Heart right ventricle (tissue), 16 donors: ENCODE data around the gene ELAVL1. TPM values are rescaled to one million over a fixed set of nuclear protein-coding genes. Genes with fewer than 3 reads are reported as not detected.

Experiments
- ATAC-seq, 8 donors: fragments of 200-7000 bp; cut with Tn5 transposase; one replicate each; pipeline ENCODE4 v1.9.1; 2020; ENCODE audit warnings: mild to moderate bottlenecking in 8 of 8, moderate library complexity in 8 of 8, moderate number of reproducible peaks in 1 of 8
- DNase-seq, 2 donors: peaks; one replicate each; pipeline ENCODE4 v3.0.0-alpha.2; 2020
- H3K27ac ChIP-seq, 10 donors: fragments of 200-600 bp; sonication (generic) in 2 of 10; one replicate each; pipeline versions ENCODE4 v1.5.0 to v1.8.0; 2020 to 2022; ENCODE audit warnings: mild to moderate bottlenecking in 3 of 10
- H3K27me3 ChIP-seq, 7 donors: fragments of 200-600 bp; one replicate each; pipeline ENCODE4 v1.8.0; 2021 to 2022; ENCODE audit warnings: mild to moderate bottlenecking in 2 of 7
- H3K36me3 ChIP-seq, 9 donors: fragments of 200-600 bp; sonication (generic) in 1 of 9; one replicate each; pipeline versions ENCODE4 v1.5.0 to v1.8.0; 2020 to 2022; ENCODE audit warnings: mild to moderate bottlenecking in 2 of 9
- H3K4me1 ChIP-seq, 9 donors: fragments of 200-600 bp; sonication (generic) in 1 of 9; one replicate each; pipeline versions ENCODE4 v1.5.0 to v1.8.0; 2020 to 2022; ENCODE audit warnings: mild to moderate bottlenecking in 4 of 9
- H3K4me3 ChIP-seq, 10 donors: fragments of 200-600 bp; sonication (generic) in 2 of 10; one replicate each; pipeline versions ENCODE4 v1.5.0 to v1.8.0; 2020 to 2022; ENCODE audit warnings: mild to moderate bottlenecking in 7 of 10, moderate library complexity in 2 of 10
- H3K9me3 ChIP-seq, 11 donors: fragments of 200-600 bp in 10 of 11; sonication (generic) in 2 of 11; one replicate each; pipeline versions ENCODE4 v1.5.0 to v1.8.0; 2013 to 2022; ENCODE audit warnings: mild to moderate bottlenecking in 2 of 11, control low read depth in 1 of 11, moderate library complexity in 1 of 11
- WGBS, 2 donors: extraction: QIAGEN DNeasy Blood & Tissue Kit; methylation state at CpG; one replicate each; pipeline ENCODE4 v1.1.7; 2013; ENCODE audit warnings: inconsistent platforms in 1 of 2; 5-methylcytosine and 5-hydroxymethylcytosine counted together
- intact Hi-C, 10 donors: fragments of 100-400 bp; cut with DNase I; formaldehyde crosslinking; loops; one replicate each; pipeline versions ENCODE4 v1.11.1 to v1.14.2; 2022
- polyA plus RNA-seq, 2 donors: library from polyadenylated mRNA; stranded (reverse); fragments of 200-250 nt; gene quantifications; one replicate each; pipeline ENCODE4 v1.2.3, GENCODE V29; 2013
- total RNA-seq, 10 donors: library from RNA; stranded (reverse); fragmentation: NEBNext Ultra II Directional in 3 of 10; extraction: Animal tissue kit (Norgen Biotek cat#: 25700) in 3 of 10; gene quantifications; one replicate each; pipeline versions ENCODE4 v1.2.1 to v1.2.4, GENCODE V29; 2021 to 2023
- TF ChIP-seq, protein P1 (sequence below), 9 donors: fragments of 200-600 bp; sonication (generic) in 2 of 9; IDR thresholded peaks; one replicate each; pipeline versions ENCODE4 v1.5.0 to v1.8.0; 2021 to 2022; ENCODE audit warnings: antibody characterized with exemption in 9 of 9, mild to moderate bottlenecking in 5 of 9, moderate library complexity in 1 of 9
- donor health status: Arrhythmogenic right ventricular cardiomyopathy.
- donor health status: ischemic (EF 13 %, LVEDD 7.1; RV severe dilation, severe dysfunction).
- donor health status: healthy with polysubstance abuse.
- donor health status: DM: no; HTN: yes; CAD: no.
- donor health status: DM: no; HTN: no; CAD: no.
- donor health status: ischemic (EF 25% LVEDD 6.9; RV normal size, moderate dysfunction).
- donor health status: ischemic (EF 25% LVEDD 5.7; RV mildly dilated, moderate dysfunction).
- donor health status: healthy.
- donor health status: DM: yes; HTN: yes; CAD: no.
- donor health status: Ischemic cardiomyopathy.
- donor health status: ischemic (EF 35%, LVEDD 5.7; RV mildly dilated, moderate dysfunction).
- donor health status: nonischemic (EF 11% LVEDD 7.7; RV severe dilation, severe dysfunction).
- donor health status: DM: yes; HTN: yes; CAD: no.
- donor health status: PGD.
- donor health status: ischemic (EF 29% LVEDD 5.4; RV normal size, mild dysfunction).
- donor health status: nonischemic (EF 23%, LVEDD 6.1; RV moderate dilation, normal function).

The ELAVL1 gene
- total and polyA plus RNA-seq, 12 donors, result 11.6 to 60.1 (median 54.4) TPM

DNA sequence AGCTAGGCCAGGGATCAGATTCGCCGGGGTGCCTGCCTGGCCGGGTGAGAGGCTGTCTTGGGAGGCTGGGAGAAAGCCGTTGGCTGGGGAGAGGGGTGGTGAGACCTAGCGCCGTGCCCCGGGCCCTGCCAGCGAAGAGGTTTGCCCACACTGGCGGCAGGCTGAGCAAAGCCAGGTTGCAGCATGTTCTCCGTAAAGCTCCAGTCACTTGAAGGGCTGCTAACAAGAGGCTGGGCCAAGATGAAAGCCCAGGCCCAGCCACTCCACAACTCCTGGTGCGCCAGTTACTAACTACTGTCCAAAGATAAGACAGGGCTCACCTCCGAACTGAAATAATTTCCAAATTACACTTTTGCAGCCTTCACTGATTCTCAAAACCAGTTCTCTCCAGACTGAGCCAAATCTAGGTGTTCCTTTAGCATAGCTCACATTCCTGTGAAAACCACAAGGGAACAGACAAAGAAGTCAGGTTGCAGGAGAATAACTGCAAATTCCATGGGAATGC lies 16.3 kb downstream of the ELAVL1 start:
- Histone ChIP-seq H3K36me3 (peaks cover 0 to 81% (median 24%) of the 10 kb centered on the region in 9 donors), H3K27me3 (no peaks in the 10 kb centered on the region), H3K4me1 (peaks cover 8 to 67% (median 44%) of the 10 kb centered on the region in 9 donors), H3K9me3 (no peaks in the 10 kb centered on the region), H3K27ac (peak overlapping the region in 1 of 10 donors; percentile 19), H3K4me3 (no peak overlapping the region)
- DNase-seq (no peak), ATAC-seq (peak in 2 of 8 donors; percentile 16 to 19)
- TF ChIP-seq, protein P1, sequence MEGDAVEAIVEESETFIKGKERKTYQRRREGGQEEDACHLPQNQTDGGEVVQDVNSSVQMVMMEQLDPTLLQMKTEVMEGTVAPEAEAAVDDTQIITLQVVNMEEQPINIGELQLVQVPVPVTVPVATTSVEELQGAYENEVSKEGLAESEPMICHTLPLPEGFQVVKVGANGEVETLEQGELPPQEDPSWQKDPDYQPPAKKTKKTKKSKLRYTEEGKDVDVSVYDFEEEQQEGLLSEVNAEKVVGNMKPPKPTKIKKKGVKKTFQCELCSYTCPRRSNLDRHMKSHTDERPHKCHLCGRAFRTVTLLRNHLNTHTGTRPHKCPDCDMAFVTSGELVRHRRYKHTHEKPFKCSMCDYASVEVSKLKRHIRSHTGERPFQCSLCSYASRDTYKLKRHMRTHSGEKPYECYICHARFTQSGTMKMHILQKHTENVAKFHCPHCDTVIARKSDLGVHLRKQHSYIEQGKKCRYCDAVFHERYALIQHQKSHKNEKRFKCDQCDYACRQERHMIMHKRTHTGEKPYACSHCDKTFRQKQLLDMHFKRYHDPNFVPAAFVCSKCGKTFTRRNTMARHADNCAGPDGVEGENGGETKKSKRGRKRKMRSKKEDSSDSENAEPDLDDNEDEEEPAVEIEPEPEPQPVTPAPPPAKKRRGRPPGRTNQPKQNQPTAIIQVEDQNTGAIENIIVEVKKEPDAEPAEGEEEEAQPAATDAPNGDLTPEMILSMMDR (IDR thresholded peaks at IDR 0.05), result no peak
- 57 to 74% methylated on average over 12 of the region's 12 CpGs for WGBS, 2 donors
- intact Hi-C loops, result no loop called here

DNA sequence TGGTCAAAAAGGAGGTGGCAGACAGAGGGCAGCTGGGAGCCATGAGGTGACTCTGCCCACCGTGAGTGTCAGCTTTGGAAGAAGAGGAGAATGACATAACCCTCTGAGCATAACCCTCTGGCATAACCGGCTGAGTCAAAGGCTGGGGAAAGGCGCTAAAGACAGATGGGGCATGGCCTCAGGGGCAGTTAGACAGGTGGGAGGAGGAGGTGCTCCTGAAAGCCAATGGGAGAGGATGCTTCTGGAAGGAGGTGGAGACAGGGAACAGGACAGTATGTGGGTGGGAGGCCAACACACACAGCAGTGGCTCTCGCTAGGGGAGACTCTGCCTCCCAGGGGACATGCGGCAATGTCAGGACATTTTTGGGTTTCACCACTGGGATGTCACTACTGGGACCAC lies 17.1 kb downstream of the ELAVL1 start:
- no peak overlapping the region for H3K27ac ChIP-seq
- intact Hi-C loops, result no loop called here
- H3K4me3 ChIP-seq, result no peak overlapping the region
- DNase-seq, result no peak
- peak in 2 of 8 donors; percentile 19 to 24 for ATAC-seq
- no peaks in the 10 kb centered on the region for H3K27me3 ChIP-seq
- peaks cover 0 to 90% (median 24%) of the 10 kb centered on the region in 9 donors for H3K36me3 ChIP-seq
- TF ChIP-seq, protein P1 (IDR thresholded peaks at IDR 0.05), result no peak
- H3K9me3 ChIP-seq, result no peaks in the 10 kb centered on the region
- WGBS, 2 donors, result 68 to 73% methylated on average over 5 of the region's 5 CpGs
- H3K4me1 ChIP-seq, result peaks cover 8 to 67% (median 49%) of the 10 kb centered on the region in 9 donors

DNA sequence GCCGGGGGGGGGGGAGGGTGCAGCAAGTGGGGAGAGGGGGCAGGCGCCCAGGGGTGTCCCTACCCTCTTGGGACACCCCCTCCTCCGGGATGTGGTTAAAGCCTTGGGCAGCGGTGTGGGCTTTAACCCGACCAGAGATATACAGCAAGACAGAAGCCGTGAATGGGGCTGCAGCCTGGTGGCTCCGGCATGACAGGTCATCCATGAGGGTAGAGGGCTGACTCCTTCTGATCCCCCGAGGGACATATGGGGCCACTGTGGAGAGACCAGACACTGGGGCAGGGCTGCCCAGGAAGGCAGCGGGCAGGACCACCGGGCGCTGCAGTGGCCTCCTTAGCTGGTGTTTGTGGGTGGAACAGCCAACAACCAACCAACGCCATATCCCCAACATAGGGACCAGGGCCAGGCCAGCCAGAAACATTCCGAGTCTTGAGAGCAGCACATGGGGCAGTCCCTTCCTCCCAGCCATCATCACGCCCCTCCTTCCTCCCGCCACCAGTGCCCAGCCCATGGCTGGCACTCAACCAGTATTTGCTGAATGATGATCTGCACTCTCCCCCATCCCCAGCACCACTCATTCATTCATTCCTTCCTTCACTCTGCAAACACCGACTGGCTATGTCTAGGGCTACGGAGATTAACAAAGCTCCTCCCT lies 18.2 kb downstream of the ELAVL1 start:
- WGBS, 2 donors, result 73 to 74% methylated on average over 15 to 17 of the region's 17 CpGs
- no peaks in the 10 kb centered on the region for H3K27me3 ChIP-seq
- H3K36me3 ChIP-seq, result peaks cover 0 to 98% (median 26%) of the 10 kb centered on the region in 9 donors
- peaks cover 8 to 67% (median 54%) of the 10 kb centered on the region in 9 donors for H3K4me1 ChIP-seq
- TF ChIP-seq, protein P1 (IDR thresholded peaks at IDR 0.05), result no peak
- no peak for DNase-seq
- no peaks in the 10 kb centered on the region for H3K9me3 ChIP-seq
- intact Hi-C loops, result no loop called here
- peak overlapping the region in 4 of 10 donors; percentile 12 to 54 (median 44) for H3K27ac ChIP-seq
- no peak overlapping the region for H3K4me3 ChIP-seq
- ATAC-seq, result no peak

- TF ChIP-seq, protein P1 (IDR thresholded peaks at IDR 0.05), result no peak
- intact Hi-C loops, result no loop called here
- DNase-seq (no peak), ATAC-seq (peak in 2 of 8 donors; percentile 17 to 41)
- H3K27ac ChIP-seq, result peak overlapping the region in 4 of 10 donors; percentile 12 to 45 (median 42)
- no peak overlapping the region for H3K4me3 ChIP-seq
- no peaks in the 10 kb centered on the region for H3K9me3 ChIP-seq
- peaks cover 0 to 98% (median 33%) of the 10 kb centered on the region in 9 donors for H3K36me3 ChIP-seq
- H3K4me1 ChIP-seq, result peaks cover 8 to 74% (median 54%) of the 10 kb centered on the region in 9 donors
- no peaks in the 10 kb centered on the region for H3K27me3 ChIP-seq
- 76 to 79% methylated on average over 22 to 23 of the region's 23 CpGs for WGBS, 2 donors
Measured at GRCh38 chr19:7986321-7987113, 18.9 kb downstream of the ELAVL1 start.
